Ascending aorta (tissue), 2 donors: ENCODE measurements around the gene PAF1. TPM values are rescaled to one million over a fixed set of nuclear protein-coding genes. Genes with fewer than 3 reads are reported as not detected.

Experiments
- DNase-seq, 2 donors: peaks; one replicate each; pipeline ENCODE4 v3.0.0-alpha.2; 2019; ENCODE audit warnings: low spot score in 2 of 2
- H3K27ac ChIP-seq, 2 donors: fragments of 200-600 bp; sonication (generic); one replicate each; pipeline ENCODE4 v1.5.1; 2016 to 2017; ENCODE audit warnings: mild to moderate bottlenecking in 1 of 2
- H3K27me3 ChIP-seq: fragments of 200-600 bp; sonication (generic); one replicate; pipeline ENCODE4 v1.5.1; 2017
- H3K36me3 ChIP-seq, 2 donors: fragments of 200-600 bp; sonication (generic); one replicate each; pipeline ENCODE4 v1.5.1; 2016
- H3K4me1 ChIP-seq, 2 donors: fragments of 200-600 bp; sonication (generic); one replicate each; pipeline ENCODE4 v1.5.1; 2016 to 2017; ENCODE audit warnings: mild to moderate bottlenecking in 1 of 2
- H3K4me3 ChIP-seq, 2 donors: fragments of 200-600 bp; sonication (generic); one replicate each; pipeline ENCODE4 v1.5.1; 2016 to 2017; ENCODE audit warnings: mild to moderate bottlenecking in 1 of 2
- H3K9me3 ChIP-seq, 2 donors: fragments of 200-600 bp; sonication (generic); one replicate each; pipeline ENCODE4 v1.5.1; 2016
- CTCF ChIP-seq, 3 experiments: fragments of 200-600 bp in 2 of 3; fragments of 450-650 bp in 1 of 3; sonication (generic) in 2 of 3; IDR thresholded peaks; one replicate each; pipeline ENCODE4 v1.5.1; 2016 to 2019; ENCODE audit warnings: antibody characterized with exemption in 3 of 3, mild to moderate bottlenecking in 1 of 3, moderate library complexity in 1 of 3
- intact Hi-C: fragments of 100-400 bp; cut with DNase I; formaldehyde crosslinking; loops from one replicate; pipeline ENCODE4 v1.15.1; 2023
- total RNA-seq: library from RNA; depleted of rRNA; stranded (reverse); fragments of >200 nt; gene quantifications from one replicate; pipeline ENCODE4 v1.1.0, GENCODE V29; 2016

Gene PAF1
- total RNA-seq, 1 donor from 2014 or later: 12.7 TPM

- intact Hi-C loops: no loop called here
- peaks cover 6 to 20% of the 10 kb centered on the region in 2 donors for H3K4me1 ChIP-seq
- peak overlapping the region; percentile 83 to 85 for H3K27ac ChIP-seq
- peak overlapping the region; percentile 1 to 32 for H3K4me3 ChIP-seq
- H3K36me3 ChIP-seq: peaks cover 24 to 45% of the 10 kb centered on the region in 2 donors
- H3K27me3 ChIP-seq: no peaks in the 10 kb centered on the region
- TF ChIP-seq CTCF (IDR thresholded peaks at IDR 0.05): no peak
- H3K9me3 ChIP-seq: no peaks in the 10 kb centered on the region
- peak in 1 of 2 donors; percentile 83 for DNase-seq
Measured at GRCh38 chr19:39428283-39429112, 37.6 kb upstream of the PAF1 start.

GRCh38 chr19:39427707-39428106 lies 36.8 kb upstream of the PAF1 start:
- Histone ChIP-seq H3K4me3 (no peak overlapping the region), H3K36me3 (peaks cover 24 to 45% of the 10 kb centered on the region in 2 donors), H3K9me3 (no peaks in the 10 kb centered on the region), H3K4me1 (peaks cover 6 to 20% of the 10 kb centered on the region in 2 donors), H3K27ac (peak overlapping the region in 1 of 2 donors; percentile 83), H3K27me3 (no peaks in the 10 kb centered on the region)
- intact Hi-C loops: no loop called here
- no peak for DNase-seq
- TF ChIP-seq CTCF (IDR thresholded peaks at IDR 0.05): no peak

- no peaks in the 10 kb centered on the region for H3K9me3 ChIP-seq
- intact Hi-C loops: no loop called here
- DNase-seq: no peak
- H3K36me3 ChIP-seq: peaks cover 32 to 46% of the 10 kb centered on the region in 2 donors
- no peak overlapping the region for H3K4me3 ChIP-seq
- H3K27me3 ChIP-seq: no peaks in the 10 kb centered on the region
- no peak overlapping the region for H3K27ac ChIP-seq
- H3K4me1 ChIP-seq: peaks cover 6 to 20% of the 10 kb centered on the region in 2 donors
- no peak for TF ChIP-seq CTCF (IDR thresholded peaks at IDR 0.05)
Measured at GRCh38 chr19:39426170-39426569, 35.3 kb upstream of the PAF1 start.

- Histone ChIP-seq H3K27ac (no peak overlapping the region), H3K9me3 (no peaks in the 10 kb centered on the region), H3K4me1 (peaks cover 6 to 20% of the 10 kb centered on the region in 2 donors), H3K4me3 (no peak overlapping the region), H3K27me3 (no peaks in the 10 kb centered on the region), H3K36me3 (peaks cover 34 to 48% of the 10 kb centered on the region in 2 donors)
- intact Hi-C loops: no loop called here
- no peak for DNase-seq
- no peak for TF ChIP-seq CTCF (IDR thresholded peaks at IDR 0.05)
Measured at GRCh38 chr19:39425744-39426143, 34.8 kb upstream of the PAF1 start.

GRCh38 chr19:39424934-39425333 lies 34.0 kb upstream of the PAF1 start:
- Histone ChIP-seq H3K27me3 (no peaks in the 10 kb centered on the region), H3K27ac (no peak overlapping the region), H3K4me3 (no peak overlapping the region), H3K4me1 (peaks cover 6 to 20% of the 10 kb centered on the region in 2 donors), H3K9me3 (no peaks in the 10 kb centered on the region), H3K36me3 (peaks cover 34 to 55% of the 10 kb centered on the region in 2 donors)
- intact Hi-C loops: no loop called here
- TF ChIP-seq CTCF (IDR thresholded peaks at IDR 0.05): no peak
- DNase-seq: no peak
